Sciatic nerve (tissue), 2 donors: ENCODE measurements around the gene TMEM175. TPM values are rescaled to one million over a fixed set of nuclear protein-coding genes. Genes with fewer than 3 reads are reported as not detected.
A peak's percentile ranks its signal among the peaks of the same experiment; 100 is the strongest.
"Not testable (repeated sequence)": the region's sequence is repeated elsewhere in the genome, so short reads cannot be mapped to it uniquely, and the experiment has no call there.

ENCODE experiments used
- ATAC-seq: fragments of 200-7000 bp; cut with Tn5 transposase; one replicate; pipeline ENCODE4 v1.9.1; 2020; ENCODE audit warnings: mild to moderate bottlenecking, moderate library complexity
- DNase-seq: peaks from one replicate; pipeline ENCODE4 v3.0.0-alpha.2; 2020; ENCODE audit warnings: low spot score
- intact Hi-C: fragments of 100-400 bp; cut with DNase I; formaldehyde crosslinking; loops from one replicate; pipeline ENCODE4 v1.14.2; 2022
- total RNA-seq: library from RNA; stranded (reverse); fragmentation: NEBNext Ultra II Directional; extraction: Animal tissue kit (Norgen Biotek cat#: 25700); gene quantifications from one replicate; pipeline ENCODE4 v1.2.1, GENCODE V29; 2021
- donor health status: DM: no; HTN: no; CAD: no.
- donor health status: DM: no; HTN: no; CAD: no.

The TMEM175 gene
- total RNA-seq, 1 donor from 2014 or later = 26.8 TPM

- DNase-seq (no peak), ATAC-seq (peak; percentile 79)
- intact Hi-C loops = no loop called here
Measured at GRCh38 chr4:912548-913279, 19.5 kb upstream of the TMEM175 start.

GRCh38 chr4:913280-913618 is 19.0 kb upstream of the TMEM175 start:
- intact Hi-C loops = no loop called here
- ATAC-seq (peak; percentile 13), DNase-seq (no peak)

GRCh38 chr4:914531-914930 is 17.7 kb upstream of the TMEM175 start:
- intact Hi-C loops = no loop called here
- ATAC-seq = no peak
- peak; percentile 49 for DNase-seq

GRCh38 chr4:915041-915474 is 17.2 kb upstream of the TMEM175 start:
- ATAC-seq (peak; percentile 63), DNase-seq (peak; percentile 56)
- intact Hi-C loops = no loop called here

- DNase-seq (peak; percentile 55), ATAC-seq (peak; percentile 75)
- intact Hi-C loops = no loop called here
Measured at GRCh38 chr4:915595-915994, 16.7 kb upstream of the TMEM175 start.

GRCh38 chr4:917466-917865 is 14.8 kb upstream of the TMEM175 start:
- ATAC-seq (no peak), DNase-seq (peak; percentile 39)
- intact Hi-C loops = no loop called here

GRCh38 chr4:917992-918391 is 14.3 kb upstream of the TMEM175 start:
- DNase-seq (no peak), ATAC-seq (no peak)
- intact Hi-C loops = no loop called here

- peak; percentile 28 for DNase-seq
- ATAC-seq, intact Hi-C loops: not testable (repeated sequence)
Measured at GRCh38 chr4:918591-918990, 13.7 kb upstream of the TMEM175 start.

- intact Hi-C loops, ATAC-seq, DNase-seq: not testable (repeated sequence)
Measured at GRCh38 chr4:919004-919680, 13.1 kb upstream of the TMEM175 start.

GRCh38 chr4:921830-922331 is 10.4 kb upstream of the TMEM175 start:
- intact Hi-C loops = loop anchor here (2.0 kb wide), 1 partner anchor 61 kb away; no protein-coding TSS in a partner anchor
- no peak for ATAC-seq
- no peak for DNase-seq

GRCh38 chr4:924107-925096 is 7.9 kb upstream of the TMEM175 start:
- ATAC-seq = peak; percentile 27
- DNase-seq = no peak
- intact Hi-C loops = no loop called here

GRCh38 chr4:925171-925570 is 7.1 kb upstream of the TMEM175 start:
- no peak for DNase-seq
- intact Hi-C loops = no loop called here
- ATAC-seq = peak; percentile 12

GRCh38 chr4:925771-926500 is 6.3 kb upstream of the TMEM175 start:
- intact Hi-C loops = no loop called here
- DNase-seq (no peak), ATAC-seq (peak; percentile 13)

GRCh38 chr4:926538-926937 is 5.7 kb upstream of the TMEM175 start:
- intact Hi-C loops = no loop called here
- DNase-seq = no peak
- no peak for ATAC-seq

GRCh38 chr4:927566-927965 is 4.7 kb upstream of the TMEM175 start:
- DNase-seq, intact Hi-C loops, ATAC-seq: not testable (repeated sequence)

GRCh38 chr4:929096-929765 is 3.0 kb upstream of the TMEM175 start:
- intact Hi-C loops = no loop called here
- ATAC-seq (no peak), DNase-seq (no peak)

GRCh38 chr4:930028-930551 is 2.2 kb upstream of the TMEM175 start:
- no peak for DNase-seq
- intact Hi-C loops = loop anchor here (2.0 kb wide), 1 partner anchor 39 kb away; no protein-coding TSS in a partner anchor
- ATAC-seq = no peak

GRCh38 chr4:930827-931193 is 1.4 kb upstream of the TMEM175 start:
- intact Hi-C loops = loop anchor here (2.0 kb wide), 1 partner anchor 38 kb away; no protein-coding TSS in a partner anchor
- DNase-seq (no peak), ATAC-seq (no peak)
